NCI-H187 (cell line): Measurements from ENCODE around the gene KLK3.
A peak's percentile ranks its signal among the peaks of the same experiment; 100 is the strongest.

ENCODE experiments used
- DNase-seq, 2 experiments: peaks; one replicate each; lab custom pipeline; 2025; lab: John Stamatoyannopoulos, UW

Gene KLK3

GRCh38 chr19:50831026-50831396 lies 23.7 kb upstream of the KLK3 start:
- no peak for DNase-seq

GRCh38 chr19:50832666-50833065 lies 22.0 kb upstream of the KLK3 start:
- DNase-seq, result no peak

GRCh38 chr19:50833117-50833801 lies 21.5 kb upstream of the KLK3 start, which contains the start of gene KLK15:
Gene KLK15, minus strand, starts transcription at chr19:50833574. Its CDS starts 2,082 bp downstream, at chr19:50831492.
- DNase-seq, result no peak

GRCh38 chr19:50833802-50834167 lies 20.9 kb upstream of the KLK3 start:
- no peak for DNase-seq

GRCh38 chr19:50835103-50835784 lies 19.5 kb upstream of the KLK3 start:
- DNase-seq, result no peak

- peak; percentile 10 to 25 for DNase-seq
These were observed 18.8 kb upstream of the KLK3 start for GRCh38 chr19:50835785-50836542.

GRCh38 chr19:50836543-50837195 lies 18.0 kb upstream of the KLK3 start:
- DNase-seq, result no peak

- DNase-seq, result no peak
These were observed 17.4 kb upstream of the KLK3 start for GRCh38 chr19:50837300-50837699.

- no peak for DNase-seq
These were observed 16.5 kb upstream of the KLK3 start for GRCh38 chr19:50838239-50838638.

- no peak for DNase-seq
These were observed 14.7 kb upstream of the KLK3 start for GRCh38 chr19:50839712-50840655.

GRCh38 chr19:50842130-50842529 lies 12.6 kb upstream of the KLK3 start:
- no peak for DNase-seq

GRCh38 chr19:50843205-50843604 lies 11.5 kb upstream of the KLK3 start:
- no peak for DNase-seq

GRCh38 chr19:50843701-50844221 lies 11.0 kb upstream of the KLK3 start:
- DNase-seq, result no peak

GRCh38 chr19:50844296-50844935 lies 10.3 kb upstream of the KLK3 start:
- no peak for DNase-seq

- DNase-seq, result no peak
These were observed 4.0 kb upstream of the KLK3 start for GRCh38 chr19:50850738-50851137.

GRCh38 chr19:50851620-50852019 lies 3.1 kb upstream of the KLK3 start:
- DNase-seq, result no peak

- DNase-seq, result no peak
These were observed 2.7 kb downstream of the KLK3 start for GRCh38 chr19:50857366-50857765.

GRCh38 chr19:50858886-50859285 lies 4.2 kb downstream of the KLK3 start:
- peak; percentile 36 to 51 for DNase-seq

GRCh38 chr19:50859849-50860248 lies 5.1 kb downstream of the KLK3 start:
- no peak for DNase-seq

GRCh38 chr19:50861010-50861409 lies 6.3 kb downstream of the KLK3 start:
- DNase-seq, result no peak
